HCT116 (cell line): ENCODE measurements around the gene STOX2. TPM values are rescaled to one million over a fixed set of nuclear protein-coding genes. Genes with fewer than 3 reads are reported as not detected.

Experiments used
- ATAC-seq: fragments of 200-7000 bp; cut with Tn5 transposase; 2 replicates; pipeline ENCODE4 v1.9.1; 2020; ENCODE audit warnings: mild to moderate bottlenecking, moderate library complexity
- BruUV-seq: library from RNA; stranded (reverse); fragments of 400-500 nt; replicated peaks from 2 replicates; lab custom pipeline; 2021; lab: Mats Ljungman, UMichigan
- CTCF ChIA-PET: fragments of 300-600 bp; sonication (Branson Sonifier 250); formaldehyde crosslinking; loops from one replicate; lab custom pipeline; 2021; ENCODE audit warnings: antibody characterized with exemption; lab: Charles Lee
- POLR2A ChIA-PET: fragments of 300-600, 350-600 bp; sonication (Branson Sonifier 250); formaldehyde crosslinking; loops from one replicate; lab custom pipeline; 2021; ENCODE audit warnings: antibody characterized with exemption; lab: Charles Lee
- RAD21 ChIA-PET, 2 experiments: fragments of 300-600 bp; sonication (Branson Sonifier 250); formaldehyde crosslinking; loops; one replicate each; lab custom pipeline; 2023; ENCODE audit warnings: low total read pairs in 2 of 2; ENCODE audit not compliant: uncharacterized antibody in 2 of 2, unreplicated experiment in 2 of 2, low non-redundant PET in 1 of 2; lab: Charles Lee
- DNase-seq: peaks from one replicate; pipeline ENCODE4 v3.0.0-alpha.2; 2010; ENCODE audit warnings: low read depth, low spot score
- H2AFZ ChIP-seq: fragments of 200-600 bp; shearing (Covaris generic), sonication (generic); 2 replicates; pipeline ENCODE4 v1.6.1; 2017; ENCODE audit warnings: low read depth, mixed run types, mixed read lengths, antibody characterized with exemption, low read length; ENCODE audit not compliant: poor library complexity, severe bottlenecking
- H3K27ac ChIP-seq: 2 replicates; pipeline ENCODE4 v1.5.1; 2012; ENCODE audit warnings: low read depth, low read length
- H3K27me3 ChIP-seq: fragments of 200-600 bp; sonication (generic); 2 replicates; pipeline ENCODE4 v1.6.1; 2016; ENCODE audit warnings: mixed run types, low read length, mixed read lengths; ENCODE audit not compliant: insufficient read depth
- H3K36me3 ChIP-seq, 2 experiments: fragments of 200-500 bp in 1 of 2; fragments of 200-600 bp in 1 of 2; sonication (Bioruptor generic) in 1 of 2; sonication (generic) in 1 of 2; 2 replicates each; pipeline versions ENCODE4 v1.5.1 to v1.6.1; 2014 to 2016; ENCODE audit warnings: low read length in 2 of 2, inconsistent platforms in 1 of 2, mixed read lengths in 1 of 2, mixed run types in 1 of 2; ENCODE audit not compliant: insufficient read depth in 2 of 2, control insufficient read depth in 1 of 2
- H3K4me1 ChIP-seq, 2 experiments: fragments of 200-600 bp in 1 of 2; sonication (generic) in 1 of 2; 2 replicates each; pipeline versions ENCODE4 v1.5.1 to v1.6.1; 2012 to 2017; ENCODE audit warnings: low read length in 2 of 2, inconsistent platforms in 1 of 2, mild to moderate bottlenecking in 1 of 2, mixed read lengths in 1 of 2, mixed run types in 1 of 2, moderate library complexity in 1 of 2; ENCODE audit not compliant: insufficient read depth in 2 of 2, control insufficient read depth in 1 of 2
- H3K4me2 ChIP-seq: fragments of 200-600 bp; sonication (generic); 2 replicates; pipeline ENCODE4 v1.6.1; 2017; ENCODE audit warnings: mixed run types, low read length, mixed read lengths
- H3K4me3 ChIP-seq, 2 experiments: fragments of 200-600 bp in 1 of 2; sonication (generic) in 1 of 2; replicated peaks in 1 of 2; 2 replicates each; pipeline ENCODE4 v1.5.1; 2011 to 2016; ENCODE audit warnings: low read length in 2 of 2, control low read depth in 1 of 2, low read depth in 1 of 2, mild to moderate bottlenecking in 1 of 2, mixed read lengths in 1 of 2, mixed run types in 1 of 2
- H3K79me2 ChIP-seq: fragments of 200-600 bp; sonication (generic); 2 replicates; pipeline ENCODE4 v1.6.1; 2017; ENCODE audit warnings: mild to moderate bottlenecking, mixed run types, low read length, moderate library complexity, mixed read lengths; ENCODE audit not compliant: insufficient read depth
- H3K9ac ChIP-seq: fragments of 200-600 bp; sonication (generic); 2 replicates; pipeline ENCODE4 v1.6.1; 2016; ENCODE audit warnings: low read length, mixed read lengths
- H3K9me2 ChIP-seq: fragments of 200-600 bp; sonication (generic), shearing (Covaris generic); 2 replicates; pipeline ENCODE4 v1.6.1; 2017; ENCODE audit warnings: mixed run types, mild to moderate bottlenecking, moderate library complexity; ENCODE audit not compliant: insufficient read depth
- H3K9me3 ChIP-seq, 2 experiments: fragments of 200-500 bp in 1 of 2; fragments of 200-600 bp in 1 of 2; sonication (Bioruptor generic) in 1 of 2; sonication (generic) in 1 of 2; 2 replicates each; pipeline ENCODE4 v1.6.1; 2014 to 2017; ENCODE audit warnings: low read length in 2 of 2, mixed read lengths in 2 of 2, inconsistent platforms in 1 of 2, low read depth in 1 of 2, mild to moderate bottlenecking in 1 of 2, mixed run types in 1 of 2, moderate library complexity in 1 of 2; ENCODE audit not compliant: control insufficient read depth in 1 of 2, insufficient read depth in 1 of 2
- H4K20me1 ChIP-seq: fragments of 200-600 bp; sonication (generic), shearing (Covaris generic); 2 replicates; pipeline ENCODE4 v1.6.1; 2017; ENCODE audit warnings: mixed run types, mild to moderate bottlenecking, moderate library complexity; ENCODE audit not compliant: insufficient read depth
- ELF1 ChIP-seq: IDR thresholded peaks from 2 replicates; pipeline ENCODE4 v1.6.1; 2012; ENCODE audit warnings: low read depth, borderline replicate concordance
- FOSL1 ChIP-seq: IDR thresholded peaks from 2 replicates; pipeline ENCODE4 v1.6.1; 2012; ENCODE audit warnings: low read depth
- POLR2AphosphoS5 ChIP-seq: IDR thresholded peaks from 2 replicates; pipeline ENCODE4 v1.6.1; 2011; ENCODE audit warnings: mild to moderate bottlenecking, low read depth, low read length, moderate library complexity
- RAD21 ChIP-seq: IDR thresholded peaks from 2 replicates; pipeline ENCODE4 v1.6.1; 2012; ENCODE audit warnings: low read depth, mild to moderate bottlenecking
- SP1 ChIP-seq: IDR thresholded peaks from 2 replicates; pipeline ENCODE4 v1.6.1; 2012; ENCODE audit warnings: low read depth
- SRF ChIP-seq: IDR thresholded peaks from 2 replicates; pipeline ENCODE4 v1.6.1; 2012; ENCODE audit warnings: low read depth
- YY1 ChIP-seq: IDR thresholded peaks from 2 replicates; pipeline ENCODE4 v1.6.1; 2011; ENCODE audit warnings: low read length, low read depth, moderate library complexity, mild to moderate bottlenecking; ENCODE audit not compliant: insufficient replicate concordance; ENCODE audit errors: extremely low read depth
- ZNF274 ChIP-seq: fragments of 200-500 bp; sonication (Bioruptor generic); IDR thresholded peaks from 2 replicates; pipeline ENCODE4 v1.6.1; 2014; ENCODE audit warnings: mild to moderate bottlenecking, low read depth, low read length, inconsistent platforms
- intact Hi-C: fragments of 100-400 bp; cut with micrococcal nuclease; formaldehyde crosslinking; loops from 2 replicates; pipeline ENCODE4 v1.10.0; 2022
- total RNA-seq: library from RNA; stranded (reverse); gene quantifications from one replicate; pipeline ENCODE4 v1.2.1, GENCODE V29; 2021; ENCODE audit not compliant: unreplicated experiment

The STOX2 gene
- total RNA-seq, 1 experiment from 2014 or later: 6.3 TPM

- CTCF ChIA-PET: no interaction called here
- no peaks in the 10 kb centered on the region for H3K9me2 ChIP-seq
- POLR2A ChIA-PET: no interaction called here
- H3K4me3 ChIP-seq: no peak overlapping the region
- H2AFZ ChIP-seq: no peak overlapping the region
- no peak overlapping the region for H3K4me2 ChIP-seq
- no peaks in the 10 kb centered on the region for H3K79me2 ChIP-seq
- no peaks in the 10 kb centered on the region for H3K4me1 ChIP-seq
- TF ChIP-seq YY1 (no peak), POLR2AphosphoS5 (no peak), SRF (no peak), RAD21 (no peak), FOSL1 (no peak), SP1 (no peak), ZNF274 (no peak)
- H3K9me3 ChIP-seq: no peaks in the 10 kb centered on the region
- BruUV-seq: no TSS peak
- intact Hi-C loops: no loop called here
- H3K27ac ChIP-seq: no peak overlapping the region
- H3K9ac ChIP-seq: no peak overlapping the region
- RAD21 ChIA-PET: no interaction called here
- no peaks in the 10 kb centered on the region for H3K36me3 ChIP-seq
- ATAC-seq: no peak
- H4K20me1 ChIP-seq: no peaks in the 10 kb centered on the region
- DNase-seq: no peak
- no peaks in the 10 kb centered on the region for H3K27me3 ChIP-seq
Measured at GRCh38 chr4:184030764-184031163, 125.7 kb downstream of the STOX2 start.

- Histone ChIP-seq H2AFZ (no peak overlapping the region), H3K4me2 (no peak overlapping the region), H4K20me1 (no peaks in the 10 kb centered on the region), H3K36me3 (no peaks in the 10 kb centered on the region), H3K4me1 (no peaks in the 10 kb centered on the region), H3K9me3 (no peaks in the 10 kb centered on the region), H3K4me3 (no peak overlapping the region), H3K9me2 (no peaks in the 10 kb centered on the region), H3K27me3 (no peaks in the 10 kb centered on the region), H3K9ac (no peak overlapping the region), H3K27ac (no peak overlapping the region), H3K79me2 (no peaks in the 10 kb centered on the region)
- CTCF ChIA-PET: no interaction called here
- POLR2A ChIA-PET: no interaction called here
- ATAC-seq: no peak
- DNase-seq: no peak
- no TSS peak for BruUV-seq
- no peak for TF ChIP-seq ELF1
- intact Hi-C loops: no loop called here
- RAD21 ChIA-PET: no interaction called here
Measured at GRCh38 chr4:184032091-184032490, 127.0 kb downstream of the STOX2 start.
